ENCODE data around the gene MTHFD1L.

- TF ChIP-seq KDM5A (IDR thresholded peaks at IDR 0.05) (no peak), CTCF (IDR thresholded peaks at IDR 0.05) (no peak), BHLHE40 (IDR thresholded peaks at IDR 0.05; ENCODE audit: low read depth, low read length) (no peak), POLR2A (IDR thresholded peaks at IDR 0.05; ENCODE audit: low read length) (no peak), REST (IDR thresholded peaks at IDR 0.05) (no peak), JUN (IDR thresholded peaks at IDR 0.05) (no peak), FOXS1 (CRISPR knock-in tag; IDR thresholded peaks at IDR 0.05) (no peak), ELK1 (IDR thresholded peaks at IDR 0.05; ENCODE audit: low read depth, low read length) (no peak), TP53 (CRISPR knock-in tag; IDR thresholded peaks at IDR 0.05) (no peak), MAFK (IDR thresholded peaks at IDR 0.05; ENCODE audit: partially characterized antibody) (no peak)
Measured at GRCh38 chr6:151136141-151136755, 270.7 kb downstream of the MTHFD1L start.
